ENCODE data around the gene MAP3K5.
"Not testable (repeated sequence)": the region's sequence is repeated elsewhere in the genome, so short reads cannot be mapped to it uniquely, and the experiment has no call there.

MAP3K5 gene

GRCh38 chr6:136599329-136600011, 192.8 kb downstream of the MAP3K5 start:
- no peak for DNase-seq

GRCh38 chr6:136598048-136598447, 194.2 kb downstream of the MAP3K5 start:
- DNase-seq = peak; percentile 39

- DNase-seq = no peak
Measured at GRCh38 chr6:136594671-136595070, 197.6 kb downstream of the MAP3K5 start.

- peak; percentile 64 for DNase-seq
Measured at GRCh38 chr6:136593748-136594490, 198.4 kb downstream of the MAP3K5 start.

GRCh38 chr6:136592930-136593673, 199.2 kb downstream of the MAP3K5 start:
- DNase-seq = no peak

- no peak for DNase-seq
Measured at GRCh38 chr6:136591617-136592016, 200.7 kb downstream of the MAP3K5 start.

GRCh38 chr6:136590846-136591245, 201.4 kb downstream of the MAP3K5 start:
- not testable (repeated sequence) for DNase-seq

- peak; percentile 29 for DNase-seq
Measured at GRCh38 chr6:136587527-136587926, 204.8 kb downstream of the MAP3K5 start.

- DNase-seq = peak; percentile 7
Measured at GRCh38 chr6:136586295-136586694, 206.0 kb downstream of the MAP3K5 start.

- DNase-seq = not testable (repeated sequence)
Measured at GRCh38 chr6:136585523-136585922, 206.8 kb downstream of the MAP3K5 start.

GRCh38 chr6:136584290-136584689, 208.0 kb downstream of the MAP3K5 start:
- not testable (repeated sequence) for DNase-seq

GRCh38 chr6:136582711-136583471, 209.4 kb downstream of the MAP3K5 start:
- DNase-seq = peak; percentile 69

GRCh38 chr6:136579800-136580199, 212.5 kb downstream of the MAP3K5 start:
- no peak for DNase-seq

- no peak for DNase-seq
Measured at GRCh38 chr6:136576821-136577220, 215.5 kb downstream of the MAP3K5 start.

- no peak for DNase-seq
Measured at GRCh38 chr6:136571496-136571895, 220.8 kb downstream of the MAP3K5 start.

GRCh38 chr6:136571065-136571464, 221.2 kb downstream of the MAP3K5 start:
- peak; percentile 5 for DNase-seq

GRCh38 chr6:136568129-136568528, 224.1 kb downstream of the MAP3K5 start:
- no peak for DNase-seq

- DNase-seq = no peak
Measured at GRCh38 chr6:136567688-136568087, 224.6 kb downstream of the MAP3K5 start.

GRCh38 chr6:136566851-136567250, 225.4 kb downstream of the MAP3K5 start:
- peak; percentile 27 for DNase-seq

GRCh38 chr6:136566007-136566487, 226.2 kb downstream of the MAP3K5 start:
- DNase-seq = peak; percentile 94

GRCh38 chr6:136564180-136564579, 228.1 kb downstream of the MAP3K5 start:
- DNase-seq = no peak

- peak; percentile 5 for DNase-seq
Measured at GRCh38 chr6:136563386-136564152, 228.7 kb downstream of the MAP3K5 start.
